GM18861 (cell line): Measurements from ENCODE around the gene VSX2.
"Not testable (repeated sequence)": the region's sequence is repeated elsewhere in the genome, so short reads cannot be mapped to it uniquely, and the experiment has no call there.

Source experiments
- ATAC-seq: cut with Tn5 transposase; IDR thresholded peaks from one replicate; pipeline ENCODE4 v1.9.1; 2021; ENCODE audit not compliant: unreplicated experiment

Gene VSX2

DNA sequence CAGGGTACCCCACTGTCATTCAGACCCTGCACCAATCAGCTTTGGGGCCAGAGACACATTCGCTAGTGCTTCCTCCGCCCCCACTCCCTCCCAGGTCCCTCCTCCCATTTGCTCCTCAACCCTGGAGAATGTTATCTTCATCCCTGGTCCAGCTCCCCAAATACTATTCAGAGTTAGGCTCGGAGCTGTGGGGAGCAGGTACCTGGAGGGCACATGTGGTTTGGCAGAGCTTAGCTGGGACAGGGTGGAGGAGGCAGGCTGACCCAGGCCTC, 19.5 kb downstream of the VSX2 start:
- no peak for ATAC-seq

DNA sequence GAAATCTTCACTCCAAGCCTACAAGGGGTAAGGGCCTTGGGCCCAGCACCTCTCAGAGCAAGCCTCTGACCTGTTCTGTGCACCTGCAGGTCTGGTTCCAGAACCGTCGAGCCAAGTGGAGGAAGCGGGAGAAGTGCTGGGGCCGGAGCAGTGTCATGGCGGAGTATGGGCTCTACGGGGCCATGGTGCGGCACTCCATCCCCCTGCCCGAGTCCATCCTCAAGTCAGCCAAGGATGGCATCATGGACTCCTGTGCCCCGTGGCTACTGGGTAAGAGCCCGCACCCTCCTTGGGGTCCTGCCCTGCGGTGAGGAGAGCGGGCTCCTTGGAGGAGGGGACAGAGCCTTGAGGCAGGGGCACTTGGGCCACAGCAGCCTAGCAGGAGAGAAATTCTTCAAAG, 20.3 kb downstream of the VSX2 start:
- no peak for ATAC-seq

DNA sequence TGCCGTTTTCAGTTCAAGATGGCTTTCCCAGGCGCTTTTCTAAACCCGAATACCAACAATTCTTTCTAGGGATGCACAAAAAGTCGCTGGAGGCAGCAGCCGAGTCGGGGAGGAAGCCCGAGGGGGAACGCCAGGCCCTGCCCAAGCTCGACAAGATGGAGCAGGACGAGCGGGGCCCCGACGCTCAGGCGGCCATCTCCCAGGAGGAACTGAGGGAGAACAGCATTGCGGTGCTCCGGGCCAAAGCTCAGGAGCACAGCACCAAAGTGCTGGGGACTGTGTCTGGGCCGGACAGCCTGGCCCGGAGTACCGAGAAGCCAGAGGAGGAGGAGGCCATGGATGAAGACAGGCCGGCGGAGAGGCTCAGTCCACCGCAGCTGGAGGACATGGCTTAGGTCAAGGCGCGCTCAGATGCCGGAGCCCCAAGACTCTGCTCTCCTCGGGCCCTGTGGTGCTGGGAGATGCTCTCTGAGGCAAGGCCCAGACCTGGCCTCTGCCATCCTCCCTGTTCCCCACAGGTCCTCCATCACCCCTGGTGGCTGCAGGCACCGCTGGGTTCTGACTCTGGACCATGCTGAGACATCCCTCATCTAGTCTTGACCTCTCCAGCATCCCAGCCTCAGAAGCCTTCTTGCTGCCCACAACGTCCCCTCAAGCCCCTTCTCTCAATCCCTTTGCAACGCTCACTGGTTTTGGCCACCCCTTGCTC, 21.4 kb downstream of the VSX2 start:
- no peak for ATAC-seq

DNA sequence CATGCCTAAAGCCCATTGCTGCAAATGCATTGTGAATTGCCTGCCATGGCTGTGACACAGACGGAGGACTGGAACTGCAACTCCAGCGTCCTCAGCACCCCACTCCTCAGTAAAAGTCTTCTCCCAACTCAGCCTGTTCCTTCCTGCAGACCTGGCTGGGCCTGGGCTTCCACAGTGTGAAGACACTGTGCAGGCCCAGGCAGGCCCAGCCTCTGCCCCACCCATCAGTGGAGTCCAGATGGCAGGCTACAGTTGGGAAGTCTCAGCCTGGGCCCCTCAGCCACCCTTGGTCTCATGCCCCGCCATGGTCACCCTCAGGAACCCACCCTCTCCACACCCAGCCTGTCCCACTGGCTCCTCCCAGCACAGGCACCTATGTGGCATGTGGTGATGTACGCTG, 22.0 kb downstream of the VSX2 start:
- no peak for ATAC-seq

DNA sequence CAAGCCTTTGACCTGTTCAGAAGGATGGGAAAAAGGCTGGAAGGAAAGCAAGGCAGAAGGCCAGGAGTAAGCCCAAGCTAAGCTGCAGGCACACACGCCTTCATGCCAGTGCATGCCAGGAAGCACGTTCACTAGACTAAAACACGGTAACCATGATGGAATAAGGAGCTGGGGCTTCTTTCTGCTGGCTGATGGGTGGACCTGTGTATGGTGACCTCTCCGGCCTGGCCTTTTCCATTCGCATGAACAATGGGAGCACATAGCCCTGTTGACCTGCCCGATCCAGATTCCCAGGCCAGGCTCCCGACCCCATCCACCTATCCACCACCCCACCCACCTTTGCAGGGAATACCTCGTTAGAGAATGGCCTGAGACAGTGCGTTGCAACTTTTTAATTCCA, 22.8 kb downstream of the VSX2 start:
- no peak for ATAC-seq

DNA sequence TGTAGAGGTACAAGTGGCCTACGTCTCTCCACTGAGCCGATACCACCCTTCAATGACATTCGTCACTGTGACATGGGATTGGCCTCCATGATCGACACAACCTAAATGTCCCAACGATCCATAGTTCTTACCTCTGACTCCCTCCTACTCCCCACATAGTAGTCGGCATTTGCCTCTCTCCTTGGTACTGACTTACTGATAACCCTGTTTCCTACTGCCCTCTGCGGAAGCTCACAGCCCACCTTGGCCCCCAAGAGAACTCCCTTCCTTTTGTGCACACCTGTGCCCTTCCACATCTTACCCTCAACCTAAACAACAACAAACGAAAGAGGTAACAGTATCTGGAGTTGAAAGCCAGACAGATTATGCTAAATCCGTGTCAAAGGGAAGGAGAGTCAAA, 23.9 kb downstream of the VSX2 start:
- ATAC-seq: no peak

DNA sequence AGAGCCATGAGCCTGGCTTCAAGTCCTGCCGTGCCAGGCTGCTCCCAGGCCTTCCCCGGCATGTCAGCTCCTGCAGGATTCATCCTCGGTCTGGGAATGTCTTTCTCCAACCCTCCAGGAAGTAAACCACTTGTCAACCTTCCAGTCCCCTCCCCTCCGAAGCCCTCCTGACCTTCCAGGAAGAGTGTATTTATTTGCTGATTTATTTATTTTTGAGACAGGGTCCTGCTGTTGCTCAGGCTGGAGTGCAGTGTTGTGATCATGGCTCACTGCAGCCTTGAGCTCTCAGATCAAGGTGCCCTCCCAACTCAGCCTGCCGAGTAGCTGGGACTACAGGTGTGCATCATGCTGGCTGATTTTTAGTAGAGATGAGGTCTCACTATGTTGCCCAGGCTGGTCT, 24.7 kb downstream of the VSX2 start:
- no peak for ATAC-seq

DNA sequence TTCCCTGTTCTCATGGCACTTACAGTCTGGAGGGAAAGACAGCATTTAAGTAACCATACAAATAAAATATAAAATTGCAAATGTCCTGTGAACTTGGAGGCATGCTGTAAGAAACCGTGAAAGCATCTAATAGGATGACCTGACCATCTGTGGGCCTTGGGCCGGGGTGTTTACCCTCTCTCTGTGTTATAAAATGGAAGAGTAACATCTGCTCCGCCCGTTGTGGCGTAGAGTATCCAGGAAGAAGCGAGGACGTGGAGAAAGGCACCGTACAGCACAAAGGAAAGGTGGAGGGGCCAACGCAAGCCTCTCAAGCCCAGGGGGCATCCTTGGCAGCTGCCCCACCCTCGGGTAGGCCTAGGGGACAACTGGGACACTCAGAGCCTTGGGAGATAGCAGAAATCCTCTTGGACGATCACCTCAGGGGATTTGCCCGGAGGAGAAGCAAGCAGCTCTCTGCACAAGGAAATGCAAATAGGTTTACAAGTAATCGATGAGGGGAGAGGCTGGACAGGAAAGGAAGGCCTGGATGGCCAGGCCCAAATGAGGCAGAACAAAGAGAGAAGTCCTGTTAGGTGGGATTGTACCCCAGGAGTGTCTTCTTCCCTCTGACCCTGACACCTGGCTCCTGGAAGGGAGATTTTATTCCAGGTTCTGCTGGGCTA, 26.2 kb downstream of the VSX2 start:
- no peak for ATAC-seq

DNA sequence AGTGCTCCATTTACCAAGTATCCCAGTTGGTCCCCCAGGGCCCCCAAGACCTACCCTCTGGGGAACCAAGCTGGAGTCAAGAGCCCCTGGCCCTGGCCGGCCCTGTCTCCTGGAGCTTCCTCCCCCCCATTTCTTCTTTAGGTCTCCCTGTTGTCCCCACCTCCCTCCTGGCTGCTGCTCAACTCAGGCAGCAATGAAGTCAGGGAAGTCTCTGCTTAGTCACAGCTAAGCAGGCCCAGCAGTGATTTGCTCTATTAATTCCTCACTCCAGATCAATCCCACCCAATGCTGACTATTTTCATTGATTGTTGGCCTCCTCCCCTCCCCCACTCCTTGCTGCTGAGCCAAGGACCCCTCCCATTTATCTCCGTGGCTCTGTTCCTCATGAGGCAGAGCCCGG, 28.3 kb downstream of the VSX2 start:
- no peak for ATAC-seq

DNA sequence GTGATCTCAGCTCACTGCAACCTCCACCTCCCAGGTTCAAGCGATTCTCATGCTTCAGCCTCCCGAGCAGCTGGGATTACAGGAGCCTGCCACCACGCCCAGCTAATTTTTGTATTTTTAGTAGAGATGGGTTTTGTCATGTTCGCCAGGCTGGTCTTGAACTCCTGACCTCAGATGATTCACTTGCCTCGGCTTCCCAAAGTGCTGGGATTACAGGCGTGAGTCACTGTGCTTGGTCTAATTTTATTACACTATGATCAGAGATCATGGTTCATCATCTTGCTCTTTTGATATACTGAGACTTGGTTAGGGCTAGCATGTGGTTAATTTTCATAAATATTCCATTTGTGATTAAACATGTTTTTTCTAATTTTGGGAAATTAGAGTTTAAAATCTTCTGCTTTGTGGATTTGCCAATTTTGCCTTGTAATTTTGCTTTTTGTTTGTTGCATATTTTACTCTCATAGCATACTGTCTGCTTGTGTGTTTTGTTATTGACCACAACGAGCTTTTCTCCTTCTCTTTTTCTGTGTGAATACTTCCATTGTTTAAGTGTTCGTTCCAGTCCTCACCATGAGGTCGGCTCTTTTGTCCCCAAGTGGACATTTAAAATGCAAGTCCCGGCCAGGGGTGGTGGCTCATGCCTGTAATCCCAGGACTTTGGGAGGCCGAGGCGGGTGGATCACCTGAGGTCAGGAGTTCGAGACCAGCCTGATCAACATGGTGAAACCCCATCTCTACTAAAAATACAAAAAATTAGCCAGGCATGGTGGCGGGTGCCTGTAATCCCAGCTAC, 31.3 kb downstream of the VSX2 start:
- ATAC-seq: not testable (repeated sequence)

DNA sequence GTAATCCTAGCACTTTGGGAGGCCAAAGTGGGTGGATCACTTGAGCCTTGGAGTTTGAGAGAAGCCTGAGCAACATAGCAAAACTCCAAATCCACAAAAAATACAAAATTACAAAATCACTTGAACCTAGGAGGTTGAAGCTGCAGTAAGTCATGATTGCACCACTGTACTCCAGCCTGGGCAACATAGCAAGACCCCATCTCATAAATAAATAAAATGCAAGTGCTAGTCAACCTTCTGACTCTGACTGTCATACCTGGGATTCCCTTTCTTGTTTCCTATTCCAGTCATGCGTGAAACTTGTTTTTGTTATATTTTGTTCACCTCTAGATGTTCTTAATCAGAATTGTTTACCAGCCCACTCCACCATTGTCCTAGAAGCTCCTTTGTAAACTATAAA, 32.1 kb downstream of the VSX2 start:
- ATAC-seq: no peak

DNA sequence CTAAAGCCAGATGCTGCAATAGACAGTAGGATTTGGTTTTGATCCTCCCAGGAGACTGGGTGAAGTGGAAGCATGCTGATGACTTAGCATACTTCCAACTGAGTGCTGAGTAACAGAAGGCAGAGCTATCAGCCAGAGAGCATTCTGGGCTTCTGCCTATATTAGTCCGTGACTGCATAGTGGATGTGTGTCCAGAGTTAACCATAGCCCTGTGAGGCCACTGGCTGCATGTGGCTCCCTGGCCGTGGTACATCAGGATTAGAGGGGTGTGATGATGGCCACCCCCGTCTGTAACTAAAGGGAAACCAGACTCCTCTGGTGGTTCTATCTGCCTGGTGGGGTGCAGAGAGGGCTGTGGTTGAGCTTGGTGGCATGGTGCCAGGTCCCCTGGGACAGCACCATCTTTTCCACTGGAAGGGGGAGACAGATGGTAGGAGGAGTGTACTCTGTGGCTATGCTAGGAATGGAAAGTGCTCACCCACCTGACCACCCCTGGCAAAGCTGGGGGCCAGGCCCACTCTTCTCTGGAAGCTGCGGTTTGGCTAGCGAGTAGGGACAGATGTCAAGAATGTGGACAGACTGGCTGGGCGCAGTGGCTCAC, 36.1 kb downstream of the VSX2 start:
- ATAC-seq: no peak

DNA sequence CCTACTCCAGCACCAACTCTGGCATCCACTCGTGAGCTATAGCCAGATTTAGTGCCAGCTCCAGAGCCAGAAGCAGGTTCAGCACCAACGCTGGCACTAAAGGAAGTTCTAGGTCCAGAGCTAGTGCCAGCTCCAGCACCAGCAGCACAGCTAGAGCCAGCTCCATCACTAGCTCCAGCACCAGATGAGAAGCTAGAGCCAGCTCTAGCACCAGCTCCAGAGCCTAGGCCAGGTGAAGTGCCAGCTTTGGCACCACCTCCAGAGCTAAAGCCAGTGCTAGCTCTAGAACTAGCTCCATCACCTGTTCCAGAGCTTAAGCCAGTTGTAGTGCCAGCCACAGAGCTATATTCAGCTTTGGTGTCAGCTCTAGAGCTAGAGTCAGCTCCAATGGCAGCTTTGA, 38.8 kb downstream of the VSX2 start:
- no peak for ATAC-seq

DNA sequence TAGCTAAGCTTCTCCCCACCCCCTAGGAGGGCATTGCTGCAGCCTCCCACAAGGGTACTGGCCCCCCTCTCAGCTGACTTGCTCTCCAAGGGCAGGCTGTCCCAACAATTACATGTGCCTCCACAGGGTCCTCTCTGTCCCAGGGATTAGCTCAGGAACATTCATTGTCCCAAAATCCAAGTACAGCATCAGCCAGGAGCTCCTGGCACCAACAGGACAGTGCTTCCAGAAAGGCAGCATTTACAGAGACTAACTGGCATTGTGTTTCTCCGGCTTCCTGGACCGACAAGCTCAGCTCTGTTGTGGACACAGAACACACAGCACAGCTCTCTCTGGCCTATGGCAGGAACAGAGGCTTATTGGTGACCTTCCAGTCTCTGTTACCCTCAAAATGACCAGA, 41.8 kb downstream of the VSX2 start:
- ATAC-seq: no peak

DNA sequence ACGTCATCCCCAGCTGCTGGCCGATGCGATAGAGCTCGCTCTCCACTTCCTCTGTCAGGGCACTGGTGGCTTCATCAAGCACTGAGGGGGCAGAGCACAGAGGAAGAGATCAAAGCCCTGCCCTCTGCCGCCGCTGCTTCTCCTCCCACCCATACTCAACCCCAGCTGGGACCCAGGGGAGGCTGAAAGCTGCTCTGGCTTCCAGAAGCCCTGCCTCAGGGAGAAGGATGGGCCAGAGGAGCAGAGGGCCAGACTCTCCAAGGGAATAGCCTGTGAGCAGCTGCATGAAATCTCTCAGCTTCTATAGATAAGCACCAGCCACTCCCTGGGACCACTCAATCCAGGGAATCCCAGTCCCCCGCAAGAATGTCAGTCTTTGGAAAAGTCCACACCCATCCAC, 47.5 kb downstream of the VSX2 start:
- no peak for ATAC-seq

DNA sequence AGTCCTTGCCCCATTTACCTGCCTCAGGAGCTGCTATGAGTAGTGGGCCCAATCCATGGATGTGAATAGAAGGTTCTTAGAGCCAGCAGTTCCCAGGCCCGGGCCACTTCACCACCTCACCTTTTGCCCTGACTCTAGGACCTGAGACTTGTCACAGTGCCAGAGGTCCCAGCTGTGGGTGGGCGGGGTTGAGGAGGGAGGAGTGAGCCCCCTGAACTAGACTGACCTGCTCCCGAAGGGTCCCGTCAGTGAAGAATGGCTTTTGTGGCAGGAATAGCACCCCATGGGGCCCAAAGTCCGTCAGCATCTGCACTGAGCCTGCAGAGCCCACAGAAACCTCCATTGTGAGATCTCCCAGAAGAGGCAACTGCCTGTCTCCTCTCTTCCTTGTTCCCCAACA, 50.6 kb downstream of the VSX2 start:
- ATAC-seq: no peak

DNA sequence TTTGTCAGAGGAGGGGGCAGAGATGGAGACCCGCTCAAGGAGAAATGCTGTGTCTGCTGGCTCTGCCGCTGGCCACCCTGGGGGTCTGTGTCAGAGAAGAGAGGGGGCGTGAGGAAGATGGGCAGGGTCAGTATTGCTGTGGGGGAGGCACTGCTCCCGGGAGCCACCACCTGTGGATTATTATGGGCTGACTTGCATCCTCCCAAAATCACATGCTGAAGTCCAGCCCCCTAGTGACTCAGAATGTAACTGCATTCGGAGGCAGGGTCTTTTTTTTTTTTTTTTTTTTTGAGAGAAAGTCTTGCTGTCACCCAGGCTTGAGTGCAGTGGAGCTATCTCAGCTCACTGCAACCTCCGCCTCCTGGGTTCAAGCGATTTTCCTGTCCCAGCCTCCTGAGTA, 51.2 kb downstream of the VSX2 start:
- ATAC-seq: no peak

DNA sequence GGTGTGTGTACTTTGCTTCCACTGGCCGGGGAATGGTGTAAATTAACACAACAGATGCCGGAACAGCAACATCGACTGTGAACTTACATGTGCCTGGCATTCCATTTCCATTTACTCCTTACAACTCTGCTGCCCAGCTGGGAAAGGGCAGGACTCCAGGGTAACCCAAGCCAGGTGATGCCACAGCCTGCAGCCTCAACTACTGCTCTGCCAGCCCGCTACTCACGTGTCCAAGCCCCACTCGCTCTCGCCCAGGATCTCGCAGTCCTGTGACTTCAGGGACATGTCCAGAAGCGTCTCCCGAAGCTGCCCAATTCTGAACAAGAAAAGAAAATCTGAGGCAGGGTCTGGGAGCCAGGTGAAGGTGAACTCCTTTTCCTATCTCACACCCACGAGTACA, 52.8 kb downstream of the VSX2 start:
- ATAC-seq: no peak

DNA sequence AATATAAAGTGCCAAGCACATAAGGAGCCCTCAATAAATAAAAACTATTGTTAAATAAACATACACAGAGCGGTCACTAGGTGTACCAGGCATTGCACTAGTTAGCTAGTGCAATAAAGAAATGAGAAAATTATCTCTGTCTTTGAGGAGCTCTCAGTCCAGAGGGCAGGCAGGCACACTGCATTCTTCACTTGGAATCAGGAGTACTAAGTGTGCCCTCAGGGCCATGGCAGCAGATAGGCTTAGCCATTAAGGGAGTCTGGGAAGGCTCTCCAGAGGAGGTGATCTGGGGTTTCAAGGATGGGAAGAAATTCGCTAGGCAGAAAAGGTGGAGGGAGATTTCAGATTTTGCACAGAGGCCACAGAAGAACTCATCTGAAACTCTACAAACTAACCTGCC, 54.4 kb downstream of the VSX2 start:
- no peak for ATAC-seq

DNA sequence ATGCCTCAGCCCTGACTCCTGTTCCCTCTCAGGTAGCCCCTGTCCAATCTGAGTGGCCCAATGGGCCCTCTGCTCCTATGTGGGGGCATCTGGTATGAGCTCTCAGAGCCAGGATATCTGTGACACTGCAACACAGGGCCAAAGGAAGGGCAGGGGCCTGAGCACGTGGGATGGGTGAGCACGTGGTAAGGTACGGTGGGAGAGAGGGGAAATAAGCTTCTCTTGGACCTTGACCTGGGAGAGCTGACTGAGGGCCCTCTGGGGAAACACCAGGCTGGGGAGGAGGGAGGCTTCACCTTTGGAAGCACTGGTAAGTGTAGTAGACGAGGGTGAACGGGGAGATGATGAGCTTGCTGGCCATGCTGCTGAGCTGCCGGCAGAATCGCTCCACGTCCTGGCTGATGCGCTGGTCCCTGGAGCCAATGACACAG, 56.8 kb downstream of the VSX2 start:
- no peak for ATAC-seq

DNA sequence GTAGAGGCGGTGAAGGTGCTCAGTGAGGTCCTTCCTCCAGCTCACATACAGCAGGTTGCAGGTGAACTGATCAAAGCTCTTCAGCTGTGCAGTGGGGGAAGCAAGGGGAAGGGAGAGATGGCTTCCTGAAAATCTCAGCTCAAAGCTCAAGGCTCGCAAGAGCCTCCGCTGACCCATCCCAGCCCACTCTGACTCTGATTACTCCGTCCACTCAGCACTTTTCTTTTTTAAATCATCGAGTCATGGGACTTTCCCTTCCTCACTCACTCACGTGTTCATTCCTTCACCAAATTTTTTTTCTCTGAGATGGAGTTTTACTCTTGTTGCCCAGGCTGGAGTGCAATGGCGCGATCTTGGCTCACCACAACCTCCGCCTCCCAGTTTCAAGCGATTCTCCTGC, 58.7 kb downstream of the VSX2 start:
- ATAC-seq: no peak

DNA sequence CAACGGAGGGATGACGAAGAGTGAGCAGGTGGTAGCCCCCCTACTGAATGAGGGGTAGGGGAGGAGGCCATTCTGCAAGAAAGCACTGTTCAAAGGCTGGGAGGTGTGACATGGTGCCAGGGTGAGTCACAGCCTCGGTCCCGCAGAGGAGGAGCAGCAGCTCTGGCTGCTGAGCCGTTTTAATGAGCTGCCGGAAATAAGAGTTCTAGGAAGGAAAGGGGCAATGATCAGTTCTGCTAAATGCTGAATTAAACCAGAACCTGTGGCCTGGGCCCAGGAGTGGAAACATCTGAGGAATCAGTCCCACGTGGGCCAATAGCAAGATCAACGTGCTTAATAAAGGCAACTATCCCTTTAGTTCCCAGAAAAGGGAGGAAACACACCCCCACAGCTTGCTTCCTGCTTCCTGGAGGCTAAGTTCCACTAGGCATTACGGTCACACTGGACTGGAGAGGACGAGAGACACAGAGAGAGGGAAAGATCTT, 59.9 kb downstream of the VSX2 start:
- no peak for ATAC-seq
